KG1 (cell line): Measurements from ENCODE around the gene TNS3.
"Not testable (repeated sequence)": the region's sequence is repeated elsewhere in the genome, so short reads cannot be mapped to it uniquely, and the experiment has no call there.

Source experiments
- DNase-seq: peaks from one replicate; lab custom pipeline; 2025; lab: John Stamatoyannopoulos, UW

TNS3 gene

DNA sequence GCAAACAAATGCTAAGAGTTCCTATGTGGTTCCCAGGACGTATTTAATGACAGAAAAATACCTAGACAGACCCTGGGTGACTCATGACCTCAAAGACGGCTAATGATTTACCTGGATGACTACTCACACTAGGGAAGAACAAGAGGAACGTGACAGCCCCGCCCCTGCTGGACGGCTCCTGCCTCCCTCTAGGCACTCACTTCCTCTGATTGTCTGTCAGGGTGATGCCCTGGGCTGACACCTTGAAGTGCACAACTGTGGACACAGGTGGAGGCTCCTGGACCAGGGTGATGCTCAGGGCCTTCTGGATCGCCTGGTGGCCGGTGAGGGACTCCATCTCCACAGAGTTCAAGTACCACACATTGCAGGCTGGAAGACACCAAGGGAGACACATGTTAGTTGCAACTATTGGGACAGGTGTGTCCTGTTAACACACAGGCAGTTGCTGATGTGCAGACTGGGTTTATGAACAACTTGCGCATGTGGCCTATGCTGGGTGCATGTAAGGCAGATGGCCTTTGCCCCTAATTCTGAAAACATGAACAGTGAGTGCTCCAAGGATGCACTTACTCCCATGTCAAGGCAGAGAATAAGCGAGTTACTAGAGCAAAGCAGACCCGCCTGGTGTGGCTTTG is 298.3 kb downstream of the TNS3 start:
- no peak for DNase-seq

- DNase-seq, result no peak
Measured at GRCh38 chr7:47282790-47283496, 299.0 kb downstream of the TNS3 start.

DNA sequence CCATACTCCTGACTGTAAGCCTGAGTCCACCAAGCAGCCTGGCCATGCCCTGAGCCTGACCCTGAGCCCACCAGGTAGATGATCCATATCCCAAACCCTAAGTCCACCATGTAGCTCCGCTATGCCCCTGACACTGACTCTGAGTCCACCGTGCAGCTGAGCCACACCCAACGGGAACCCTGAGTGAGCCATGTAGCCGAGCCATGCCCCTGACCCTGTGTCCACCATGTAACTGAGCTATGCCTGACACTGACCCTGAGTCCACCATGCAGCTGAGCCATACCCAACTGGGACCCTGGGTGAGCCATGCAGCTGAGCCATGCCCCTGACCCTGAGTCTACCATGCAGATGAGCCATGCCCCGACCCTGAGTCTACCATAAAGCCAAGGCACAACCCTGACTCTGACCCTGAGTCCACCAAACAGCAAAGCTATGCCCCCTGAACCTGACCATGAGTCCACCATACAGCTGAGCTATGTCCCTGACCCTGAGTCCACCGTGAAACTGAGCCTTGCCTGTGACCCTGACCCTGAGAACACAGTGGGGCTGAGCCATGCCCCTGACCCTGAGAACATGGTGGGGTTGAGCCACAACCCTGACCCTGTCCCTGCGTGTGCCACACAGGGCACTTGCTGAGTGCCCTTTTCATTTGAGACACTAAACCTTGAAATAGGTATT is 299.8 kb downstream of the TNS3 start:
- no peak for DNase-seq

DNA sequence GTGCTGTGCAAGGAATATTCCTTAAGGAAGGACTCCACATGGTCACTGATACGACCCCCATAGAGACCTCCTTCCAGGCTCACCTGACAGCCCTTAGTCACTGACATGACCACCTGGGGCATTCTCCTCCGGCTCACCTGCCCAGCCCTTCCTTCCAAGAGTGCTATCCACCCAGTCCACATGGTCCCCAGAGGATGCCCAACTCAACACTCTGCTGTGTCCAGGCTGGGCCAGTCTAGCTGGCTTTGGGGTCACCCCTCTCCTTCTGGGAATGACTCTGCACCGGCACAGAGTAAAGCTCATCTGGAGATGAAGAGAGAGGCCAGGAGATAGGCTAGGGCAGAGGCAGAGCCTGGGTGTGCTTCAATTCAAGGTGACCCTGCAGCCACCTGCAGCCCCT is 300.8 kb downstream of the TNS3 start:
- no peak for DNase-seq

DNA sequence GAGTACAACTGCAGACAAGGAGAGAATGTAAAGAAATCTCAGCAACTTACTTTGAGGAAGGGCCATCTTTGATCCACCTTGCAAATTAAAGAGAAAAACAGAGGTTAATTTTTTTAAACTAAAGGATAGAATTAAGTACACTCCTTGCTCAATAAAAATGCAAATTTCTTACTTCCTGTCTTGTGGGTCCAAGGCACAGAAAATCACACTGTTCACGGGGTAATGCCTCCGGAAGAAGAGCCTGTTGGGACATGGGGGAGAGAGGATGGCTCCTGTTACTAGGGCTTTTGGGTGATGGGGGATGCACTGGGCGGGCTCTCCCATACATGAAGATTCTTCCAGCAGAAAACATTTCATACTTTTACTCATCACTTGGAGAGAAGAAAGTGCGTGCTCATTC is 301.8 kb downstream of the TNS3 start:
- DNase-seq, result no peak

GRCh38 chr7:47278043-47278442 is 303.9 kb downstream of the TNS3 start:
- DNase-seq, result no peak

DNA sequence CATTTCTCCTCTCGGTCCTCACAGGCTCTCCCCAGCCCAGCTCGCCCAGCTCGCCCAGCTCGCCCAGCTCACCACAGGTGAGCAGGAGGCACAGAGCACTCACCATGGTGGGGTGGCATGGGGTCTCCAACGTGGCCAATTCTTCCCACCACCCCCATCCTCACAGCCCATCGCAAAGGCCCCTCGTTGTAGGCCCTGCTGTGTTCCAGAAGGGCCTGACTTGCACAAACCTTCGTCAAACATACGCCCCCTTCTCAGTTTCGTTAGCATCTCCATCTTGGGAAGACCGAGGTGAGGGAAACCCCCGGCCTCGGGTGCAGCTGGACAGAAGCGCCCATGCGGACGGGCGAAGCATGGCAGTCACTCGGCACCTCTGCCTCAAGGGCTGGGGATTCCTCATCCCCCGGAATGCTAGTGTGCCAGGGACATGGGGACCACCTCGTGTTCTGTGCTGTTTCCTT is 304.6 kb downstream of the TNS3 start:
- DNase-seq, result no peak

GRCh38 chr7:47273974-47274766 is 307.7 kb downstream of the TNS3 start:
- DNase-seq, result no peak

GRCh38 chr7:47273088-47273487 is 308.8 kb downstream of the TNS3 start:
- no peak for DNase-seq

DNA sequence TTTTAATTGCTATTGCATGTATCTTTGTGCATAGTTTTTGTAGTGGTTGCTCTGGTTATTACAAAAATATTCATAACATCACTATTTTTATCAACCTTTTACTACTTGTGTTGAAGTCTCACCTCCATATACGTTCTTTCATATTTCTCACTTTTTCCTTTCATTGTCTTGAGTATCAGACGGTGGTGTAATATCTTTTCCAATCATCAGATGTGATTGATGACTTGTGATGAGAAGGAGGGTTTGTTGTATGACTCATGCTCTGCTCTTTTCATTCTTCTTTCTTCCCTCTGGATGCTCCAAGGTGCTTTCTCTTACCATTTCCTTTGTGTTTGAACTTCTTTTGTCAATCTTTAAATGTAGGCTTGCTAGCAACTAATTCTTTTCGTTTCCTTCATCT is 310.2 kb downstream of the TNS3 start:
- DNase-seq, result no peak

DNA sequence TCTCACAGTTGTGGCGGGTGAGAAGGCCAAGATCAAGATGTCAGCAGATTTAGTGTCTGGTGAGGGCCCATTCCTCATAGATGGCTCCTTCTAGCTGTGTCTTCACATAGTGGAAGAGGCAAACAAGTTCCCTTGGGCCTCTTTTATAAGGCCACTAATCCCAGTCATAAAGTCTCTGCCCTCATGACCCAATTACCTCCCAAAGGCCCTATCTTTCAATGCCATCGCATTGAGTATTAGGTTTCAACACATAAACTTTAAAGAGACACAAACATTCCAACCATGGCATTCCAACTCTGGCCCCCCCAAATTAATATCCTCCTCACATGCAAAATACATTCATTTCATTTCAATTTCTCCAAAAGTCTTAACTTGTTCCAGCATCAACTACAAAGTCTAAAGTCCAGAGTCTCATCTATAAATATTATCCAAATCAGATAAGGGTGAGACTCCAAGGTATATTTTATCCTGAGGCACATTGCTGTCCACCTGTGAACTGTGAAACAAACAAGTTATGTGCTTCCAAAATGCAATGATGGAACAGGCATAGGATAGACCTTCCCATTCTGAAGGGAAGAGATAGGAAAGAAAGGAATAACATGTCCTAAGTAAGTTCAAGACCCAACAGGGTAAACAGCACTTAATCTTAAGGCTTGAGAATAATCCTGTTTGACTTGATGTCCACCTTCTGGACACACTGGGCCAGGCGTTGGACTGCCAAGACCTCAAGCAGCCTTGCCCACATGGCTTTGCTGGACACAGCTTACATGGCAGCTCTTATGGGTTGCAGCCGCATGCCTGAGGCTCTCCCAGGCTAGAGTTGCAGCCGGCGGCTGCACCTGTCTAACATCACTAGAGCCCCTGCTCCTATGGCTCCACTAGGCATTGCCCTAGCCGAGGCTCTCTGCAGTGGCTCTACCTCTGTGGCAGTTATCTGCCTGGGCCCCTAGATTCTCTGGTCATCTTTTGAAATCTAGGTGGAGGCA is 312.8 kb downstream of the TNS3 start:
- no peak for DNase-seq

GRCh38 chr7:47267346-47267745 is 314.6 kb downstream of the TNS3 start:
- no peak for DNase-seq

GRCh38 chr7:47266799-47267198 is 315.1 kb downstream of the TNS3 start:
- no peak for DNase-seq

- DNase-seq, result peak; percentile 21
Measured at GRCh38 chr7:47266131-47266706, 315.7 kb downstream of the TNS3 start.

- no peak for DNase-seq
Measured at GRCh38 chr7:47265621-47266020, 316.3 kb downstream of the TNS3 start.

GRCh38 chr7:47264021-47264651 is 317.8 kb downstream of the TNS3 start:
- no peak for DNase-seq

DNA sequence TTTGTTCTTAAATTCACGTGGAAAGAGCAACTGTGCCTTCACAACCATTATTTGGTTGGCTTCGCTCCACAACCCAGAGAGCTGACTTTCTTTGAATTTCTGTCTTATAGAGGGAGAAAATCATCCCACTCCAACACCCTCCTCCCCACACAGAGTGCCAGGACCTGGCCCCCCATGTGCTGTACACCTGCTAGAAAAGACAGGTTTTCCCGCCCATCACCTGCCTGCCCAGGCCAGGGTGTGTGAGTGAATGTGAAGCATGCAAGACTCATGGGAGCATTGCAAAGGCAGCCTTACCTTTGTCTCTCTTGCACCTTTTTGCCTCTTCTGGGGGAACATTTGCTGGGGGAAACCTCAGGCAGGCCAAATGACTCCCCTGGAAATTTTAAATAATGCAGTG is 319.0 kb downstream of the TNS3 start:
- no peak for DNase-seq

DNA sequence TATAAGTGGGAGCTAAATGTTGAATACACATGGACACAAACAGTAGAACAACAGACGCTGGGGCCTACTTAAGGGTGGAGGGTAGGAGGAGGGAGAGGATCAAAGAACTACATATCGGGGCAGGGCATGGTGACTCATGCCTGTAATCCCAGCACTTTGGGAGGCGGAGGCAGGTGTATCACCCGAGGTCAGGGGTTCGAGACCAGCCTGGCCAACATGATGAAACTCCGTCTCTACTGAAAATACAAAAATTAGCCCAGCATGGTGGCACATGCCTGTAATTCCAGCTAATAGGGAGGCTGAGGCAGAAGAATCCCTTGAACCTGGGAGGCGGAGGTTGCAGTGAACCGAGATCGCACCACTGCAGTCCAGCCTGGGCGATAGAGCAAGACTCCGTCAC is 319.8 kb downstream of the TNS3 start:
- DNase-seq, result not testable (repeated sequence)

DNA sequence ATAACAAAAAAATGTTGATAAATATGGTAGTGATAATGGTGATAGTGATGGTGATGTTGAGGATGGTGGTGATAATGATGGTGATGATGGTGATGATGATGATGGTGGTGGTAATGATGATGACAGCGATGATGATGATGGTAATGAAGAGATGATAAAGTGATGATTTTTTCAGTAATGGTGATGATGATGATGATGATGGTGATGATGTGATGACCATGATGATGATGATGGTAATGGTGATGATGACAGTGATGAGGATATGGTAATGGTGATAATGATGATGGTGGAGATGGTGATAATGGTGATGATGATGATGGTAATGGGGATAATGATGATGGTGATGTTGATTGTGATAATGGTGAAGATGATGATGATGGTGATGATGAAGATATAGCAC is 321.6 kb downstream of the TNS3 start:
- DNase-seq, result no peak

DNA sequence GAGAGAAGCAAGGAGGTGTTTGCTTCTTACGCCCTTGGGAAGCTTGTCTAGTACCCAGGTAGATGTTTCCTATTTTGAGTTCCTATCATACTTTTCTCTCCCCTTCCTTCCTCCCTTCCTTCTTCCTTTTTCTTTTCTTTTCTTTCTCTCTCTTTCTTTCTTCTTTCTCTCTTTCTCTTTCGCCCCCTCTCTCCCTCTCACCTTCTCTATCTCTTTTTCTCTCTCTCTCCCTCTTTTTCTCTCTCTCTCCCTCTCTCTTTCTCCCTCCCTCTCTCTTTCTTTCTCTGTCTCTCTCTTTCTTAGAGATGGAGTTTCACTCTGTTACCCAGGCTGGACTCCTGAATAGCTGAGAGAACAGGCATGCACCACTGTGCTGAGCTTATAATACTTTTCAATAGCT is 322.2 kb downstream of the TNS3 start:
- no peak for DNase-seq
